ENCODE results near the gene GPR68. TPM values are rescaled to one million over a fixed set of nuclear protein-coding genes. Genes with fewer than 3 reads are reported as not detected.
"Not testable (repeated sequence)": the region's sequence is repeated elsewhere in the genome, so short reads cannot be mapped to it uniquely, and the experiment has no call there.

Gene GPR68
- total and polyA plus RNA-seq, 4 experiments from 2014 or later, result 3.0 to 10.8 (median 9.5) TPM

DNA sequence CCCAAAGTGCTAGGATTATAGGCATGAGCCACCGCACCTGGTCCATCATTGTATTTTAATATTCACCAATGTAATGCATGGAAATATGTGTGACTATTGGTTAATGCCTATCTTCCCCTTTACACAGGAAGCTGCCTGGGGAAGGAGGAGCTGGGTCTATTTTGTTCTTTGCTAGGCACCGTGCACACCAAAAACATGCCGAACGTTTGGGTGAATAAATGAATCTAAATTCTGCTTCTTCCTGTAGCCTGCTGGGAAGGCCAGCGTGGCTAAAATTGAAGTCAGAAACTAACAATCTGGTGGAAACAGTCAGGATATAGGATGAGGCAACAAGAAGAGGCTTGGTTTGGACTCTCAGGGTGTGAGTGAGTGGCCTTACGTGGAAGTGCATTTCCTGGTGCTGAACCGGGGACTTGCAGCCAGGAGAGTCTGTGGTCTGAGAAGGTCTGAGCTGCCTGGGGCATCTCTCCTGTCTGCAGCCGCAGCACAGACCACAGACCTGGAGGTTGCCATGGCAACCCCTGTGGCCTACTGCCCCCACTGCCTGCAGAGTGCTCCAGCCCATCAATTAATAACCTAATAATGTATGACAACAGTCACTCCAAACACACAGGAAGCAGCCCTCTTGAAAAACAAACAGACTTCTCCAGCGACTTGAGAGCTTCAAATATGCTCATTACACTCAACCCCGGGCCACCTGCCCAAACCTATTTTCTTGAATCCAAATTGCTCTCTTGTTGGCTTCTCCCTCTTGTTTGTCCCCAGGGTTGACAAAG is 5.5 kb upstream of the GPR68 start:
- peak overlapping the region; percentile 92 to 99 (median 97) for H3K27ac Mint-ChIP-seq
- Histone ChIP-seq H3K9me3 (ENCODE audit: control insufficient read depth in 1 of 2, low read length in 2 of 2) (no peaks in the 10 kb centered on the region), H3K27ac (ENCODE audit: low read depth, low read length) (peak overlapping the region; percentile 75), H3K27me3 (ENCODE audit: insufficient read depth, low read length) (no peaks in the 10 kb centered on the region), H3K4me3 (ENCODE audit: low read length in 2 of 2) (peak overlapping the region in 1 of 2 donors; percentile 25), H3K4me1 (ENCODE audit: insufficient read depth, low read length) (peaks cover 95% of the 10 kb centered on the region), H3K36me3 (ENCODE audit: insufficient read depth, low read length) (no peaks in the 10 kb centered on the region)
- H3K4me1 Mint-ChIP-seq, result peaks cover 64 to 90% (median 80%) of the 10 kb centered on the region in 4 donors
- intact Hi-C loops (cut with micrococcal nuclease), result loop anchor here (5.0 kb wide), 4 partner anchors 33 to 622 kb away; partner anchors contain the start of gene CCDC88C
- POLR2A ChIA-PET (ENCODE audit: partially characterized antibody), result interaction anchor here (0.7 to 21.6 kb wide), 18 partner anchors 6 to 190 kb away, joined by 3 to 963 read pairs (median 4); partner anchors contain the start of genes GPR68 and RPS6KA5
- H3K4me3 Mint-ChIP-seq, result peak overlapping the region; percentile 61 to 75 (median 68)
- DNase-seq, result peak; percentile 41 to 72 (median 53)
- H3K36me3 Mint-ChIP-seq, result peaks cover 12 to 20% of the 10 kb centered on the region in 2 donors
- peaks cover 0 to 18% (median 3%) of the 10 kb centered on the region in 8 donors for H3K9me3 Mint-ChIP-seq
- no peaks in the 10 kb centered on the region for H3K27me3 Mint-ChIP-seq
- CTCF ChIA-PET (ENCODE audit: partially characterized antibody), result interaction anchor here (0.9 to 4.8 kb wide), 10 partner anchors 9 to 346 kb away, joined by 3 to 38 read pairs (median 4); no protein-coding TSS in a partner anchor

DNA sequence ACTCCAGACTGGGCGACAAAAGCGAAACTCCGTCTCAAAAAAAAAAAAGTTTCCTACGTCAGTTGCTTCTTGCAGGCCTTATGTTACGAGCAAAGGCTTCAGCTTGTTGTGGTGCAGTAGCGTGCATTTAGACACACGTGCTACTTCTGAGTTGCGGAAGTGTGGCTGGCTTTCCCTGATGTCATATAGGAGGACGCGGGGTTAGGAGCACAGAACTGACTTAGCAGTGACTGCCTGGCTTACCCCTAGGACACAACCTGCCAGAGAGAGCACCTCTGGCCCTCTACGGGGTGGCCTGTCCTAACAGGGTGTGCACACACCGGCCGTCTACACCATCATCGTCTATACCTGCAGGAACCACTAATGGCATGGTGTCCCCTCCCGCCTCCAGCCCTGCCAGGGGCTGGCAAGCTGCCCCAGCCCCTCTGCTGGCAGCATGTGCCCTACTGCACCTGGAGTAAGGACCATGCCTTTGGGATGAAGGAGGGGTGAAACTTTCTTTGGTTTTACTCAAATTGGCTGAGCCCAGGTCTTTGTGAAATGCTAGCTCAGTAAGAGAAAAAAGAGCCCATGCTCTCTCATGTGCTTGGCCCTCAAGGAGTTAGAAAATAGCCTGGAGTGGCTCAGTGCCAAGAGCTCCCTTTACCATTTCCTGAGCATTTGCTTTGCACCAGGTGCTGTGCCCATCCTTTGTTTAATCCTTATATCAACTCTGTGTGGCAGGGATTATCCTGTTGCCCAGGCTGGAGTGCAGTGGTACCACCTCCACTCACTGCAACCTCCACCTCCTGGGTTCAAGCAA is 1.7 kb upstream of the GPR68 start:
- ChIA-PET CTCF (ENCODE audit: partially characterized antibody) (interaction anchor here (1.0 to 6.4 kb wide), 7 partner anchors 12 to 73 kb away, joined by 3 to 45 read pairs (median 5); no protein-coding TSS in a partner anchor), POLR2A (ENCODE audit: partially characterized antibody) (interaction anchor here (0.5 to 21.6 kb wide), 24 partner anchors 8 to 751 kb away, joined by 3 to 963 read pairs (median 4); partner anchors contain the start of genes CCDC88C, DGLUCY and PPP4R3A)
- Histone ChIP-seq H3K4me3 (ENCODE audit: low read length in 2 of 2) (no peak overlapping the region), H3K9me3 (ENCODE audit: control insufficient read depth in 1 of 2, low read length in 2 of 2) (no peaks in the 10 kb centered on the region), H3K4me1 (ENCODE audit: insufficient read depth, low read length) (peaks cover 95% of the 10 kb centered on the region), H3K27ac (ENCODE audit: low read depth, low read length) (peak overlapping the region; percentile 99), H3K27me3 (ENCODE audit: insufficient read depth, low read length) (no peaks in the 10 kb centered on the region), H3K36me3 (ENCODE audit: insufficient read depth, low read length) (no peaks in the 10 kb centered on the region)
- Mint-ChIP-seq H3K36me3 (peaks cover 14 to 35% of the 10 kb centered on the region in 2 donors), H3K27me3 (no peaks in the 10 kb centered on the region), H3K4me3 (peak overlapping the region; percentile 80 to 99 (median 92)), H3K9me3 (peaks cover 0 to 15% (median 3%) of the 10 kb centered on the region in 8 donors), H3K4me1 (peaks cover 67 to 98% (median 83%) of the 10 kb centered on the region in 4 donors), H3K27ac (peak overlapping the region; percentile 92 to 100 (median 99))
- DNase-seq, result peak; percentile 89 to 98 (median 94)
- intact Hi-C loops (cut with micrococcal nuclease), result loop anchor here (1.0 to 5.0 kb wide), 6 partner anchors 17 to 626 kb away; partner anchors contain the start of genes CCDC88C and RPS6KA5

DNA sequence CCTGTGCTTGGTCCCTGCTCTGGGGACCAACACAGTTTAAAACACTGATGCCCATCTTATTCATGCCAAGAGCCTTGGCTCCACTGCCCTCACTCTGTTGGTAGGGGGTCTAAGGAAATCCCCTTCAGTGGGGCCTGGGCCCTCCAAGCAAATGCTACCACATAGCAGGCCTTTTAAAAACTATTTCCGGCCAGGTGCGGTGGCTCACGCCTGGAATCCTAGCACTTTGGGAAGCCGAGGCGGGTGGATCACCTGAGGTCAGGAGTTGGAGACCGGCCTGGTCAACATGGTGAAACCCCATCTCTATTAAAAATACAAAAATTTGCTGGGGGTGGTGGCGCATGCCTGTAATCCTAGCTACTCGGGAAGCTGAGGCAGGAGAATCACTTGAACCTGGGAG is 1.1 kb upstream of the GPR68 start:
- peak overlapping the region; percentile 99 for H3K27ac ChIP-seq (ENCODE audit: low read depth, low read length)
- not testable (repeated sequence) for H3K9me3 ChIP-seq (ENCODE audit: control insufficient read depth in 1 of 2, low read length in 2 of 2); H3K27me3 Mint-ChIP-seq; H3K27me3 ChIP-seq (ENCODE audit: insufficient read depth, low read length); DNase-seq; H3K36me3 ChIP-seq (ENCODE audit: insufficient read depth, low read length)
- CTCF ChIA-PET (ENCODE audit: partially characterized antibody), result interaction anchor here (0.9 to 6.4 kb wide), 7 partner anchors 10 to 73 kb away, joined by 3 to 52 read pairs (median 4); no protein-coding TSS in a partner anchor
- intact Hi-C loops (cut with micrococcal nuclease), result loop anchor here (1.0 to 5.0 kb wide), 6 partner anchors 16 to 627 kb away; partner anchors contain the start of genes CCDC88C and RPS6KA5
- POLR2A ChIA-PET (ENCODE audit: partially characterized antibody), result interaction anchor here (0.7 to 21.6 kb wide), 28 partner anchors 8 to 627 kb away, joined by 3 to 963 read pairs (median 6); partner anchors contain the start of genes CCDC88C, DGLUCY and PPP4R3A
- Mint-ChIP-seq H3K4me3 (peak overlapping the region; percentile 80 to 99 (median 93)), H3K4me1 (peaks cover 68 to 98% (median 83%) of the 10 kb centered on the region in 4 donors), H3K27ac (peak overlapping the region; percentile 92 to 100 (median 99)), H3K9me3 (peaks cover 0 to 15% (median 3%) of the 10 kb centered on the region in 8 donors), H3K36me3 (peaks cover 15 to 37% of the 10 kb centered on the region in 2 donors)
- H3K4me1 ChIP-seq (ENCODE audit: insufficient read depth, low read length), result peaks cover 95% of the 10 kb centered on the region
- H3K4me3 ChIP-seq (ENCODE audit: low read length in 2 of 2), result peak overlapping the region; percentile 43 to 66

DNA sequence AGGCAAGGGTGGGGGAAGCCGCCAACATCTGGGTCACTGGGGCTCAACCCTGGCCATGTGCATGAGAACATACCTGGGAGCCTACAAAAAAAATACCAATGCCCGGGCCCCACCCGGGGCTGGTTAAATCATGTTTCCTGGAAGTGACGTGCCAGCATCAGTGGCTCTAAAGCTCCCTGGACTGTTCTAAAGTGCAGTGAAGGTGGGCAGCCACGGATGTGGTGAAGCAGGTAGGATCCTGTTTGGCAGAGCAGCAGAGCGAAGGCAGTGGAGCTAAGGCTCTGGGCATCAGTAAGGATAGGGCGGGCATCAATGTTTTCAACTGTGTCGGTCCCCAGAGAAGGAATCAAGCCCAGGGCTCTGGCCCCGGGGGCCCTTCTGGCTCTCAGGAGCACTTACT is 525 bp upstream of the GPR68 start:
- intact Hi-C loops (cut with micrococcal nuclease), result loop anchor here (5.0 kb wide), 3 partner anchors 53 to 627 kb away; partner anchors contain the start of gene CCDC88C
- Mint-ChIP-seq H3K4me3 (peak overlapping the region; percentile 91 to 99 (median 94)), H3K4me1 (peaks cover 66 to 98% (median 82%) of the 10 kb centered on the region in 4 donors), H3K27ac (peak overlapping the region; percentile 92 to 100 (median 99)), H3K36me3 (peaks cover 15 to 32% of the 10 kb centered on the region in 2 donors), H3K27me3 (no peaks in the 10 kb centered on the region), H3K9me3 (peaks cover 0 to 15% (median 3%) of the 10 kb centered on the region in 8 donors)
- H3K27me3 ChIP-seq (ENCODE audit: insufficient read depth, low read length), result no peaks in the 10 kb centered on the region
- H3K4me1 ChIP-seq (ENCODE audit: insufficient read depth, low read length), result peaks cover 95% of the 10 kb centered on the region
- H3K27ac ChIP-seq (ENCODE audit: low read depth, low read length), result peak overlapping the region; percentile 99
- ChIA-PET CTCF (ENCODE audit: partially characterized antibody) (interaction anchor here (0.9 to 6.4 kb wide), 10 partner anchors 11 to 70 kb away, joined by 3 to 52 read pairs (median 4); no protein-coding TSS in a partner anchor), POLR2A (ENCODE audit: partially characterized antibody) (interaction anchor here (0.9 to 21.6 kb wide), 27 partner anchors 9 to 627 kb away, joined by 3 to 963 read pairs (median 7); partner anchors contain the start of genes CCDC88C, DGLUCY, PPP4R3A and RPS6KA5)
- H3K9me3 ChIP-seq (ENCODE audit: control insufficient read depth in 1 of 2, low read length in 2 of 2), result no peaks in the 10 kb centered on the region
- peak overlapping the region; percentile 62 to 66 for H3K4me3 ChIP-seq (ENCODE audit: low read length in 2 of 2)
- peak; percentile 82 to 94 (median 87) for DNase-seq
- no peaks in the 10 kb centered on the region for H3K36me3 ChIP-seq (ENCODE audit: insufficient read depth, low read length)

DNA sequence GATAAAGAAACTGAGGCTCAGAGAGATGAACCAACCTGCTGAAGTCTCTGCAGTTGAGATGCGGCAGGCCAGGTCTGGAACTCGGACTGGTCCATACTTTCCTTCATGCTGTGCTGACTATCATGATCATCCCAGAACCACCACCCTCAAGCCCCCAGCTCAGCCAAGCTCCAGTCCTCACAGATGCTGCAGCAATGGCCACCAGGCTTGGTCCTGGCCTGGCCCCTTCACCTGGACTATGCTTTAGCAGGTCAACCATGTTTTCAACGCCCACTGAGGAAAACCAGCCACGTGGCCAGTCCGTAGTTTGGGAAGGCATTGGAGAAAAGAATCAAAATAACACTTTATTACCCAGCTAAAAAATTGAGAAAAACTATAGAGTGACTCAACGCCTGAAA is 1.4 kb downstream of the GPR68 start:
- peak overlapping the region; percentile 92 to 100 (median 99) for H3K27ac Mint-ChIP-seq

DNA sequence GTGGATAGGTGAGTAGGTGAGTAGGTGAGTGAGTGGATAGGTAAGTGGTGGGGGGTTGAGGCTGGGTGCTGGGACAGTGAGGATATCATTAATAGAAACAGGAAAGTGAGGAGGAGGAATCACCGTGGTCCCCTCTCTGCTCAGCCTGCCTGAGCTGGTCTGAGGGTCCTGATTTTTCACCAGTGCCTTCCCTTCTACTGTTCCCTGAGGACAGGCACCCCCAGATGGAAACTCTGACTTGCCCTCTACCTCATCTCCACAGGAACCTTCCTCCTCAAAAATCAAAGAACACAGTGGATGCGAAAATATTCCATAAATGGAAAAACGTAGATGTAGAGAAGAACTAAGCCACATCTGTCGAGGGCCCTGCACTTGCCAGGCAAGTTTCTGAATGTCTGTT is 1.9 kb downstream of the GPR68 start:
- peak overlapping the region; percentile 91 to 99 (median 94) for H3K4me3 Mint-ChIP-seq
- H3K27ac Mint-ChIP-seq, result peak overlapping the region; percentile 92 to 100 (median 99)
- peaks cover 71 to 100% (median 87%) of the 10 kb centered on the region in 4 donors for H3K4me1 Mint-ChIP-seq
- no peaks in the 10 kb centered on the region for H3K9me3 ChIP-seq (ENCODE audit: control insufficient read depth in 1 of 2, low read length in 2 of 2)
- no peaks in the 10 kb centered on the region for H3K36me3 ChIP-seq (ENCODE audit: insufficient read depth, low read length)
- ChIA-PET POLR2A (ENCODE audit: partially characterized antibody) (interaction anchor here (1.0 to 21.6 kb wide), 18 partner anchors 11 to 182 kb away, joined by 3 to 963 read pairs (median 10); partner anchors contain the start of genes CCDC88C and RPS6KA5), CTCF (ENCODE audit: partially characterized antibody) (interaction anchor here (0.9 to 6.4 kb wide), 8 partner anchors 14 to 75 kb away, joined by 3 to 52 read pairs (median 4); no protein-coding TSS in a partner anchor)
- peaks cover 21 to 40% of the 10 kb centered on the region in 2 donors for H3K36me3 Mint-ChIP-seq
- peak overlapping the region; percentile 99 for H3K27ac ChIP-seq (ENCODE audit: low read depth, low read length)
- intact Hi-C loops (cut with micrococcal nuclease), result loop anchor here (1.0 to 2.0 kb wide), 3 partner anchors 12 to 66 kb away; no protein-coding TSS in a partner anchor
- H3K27me3 ChIP-seq (ENCODE audit: insufficient read depth, low read length), result no peaks in the 10 kb centered on the region
- DNase-seq, result no peak
- no peaks in the 10 kb centered on the region for H3K27me3 Mint-ChIP-seq
- H3K4me1 ChIP-seq (ENCODE audit: insufficient read depth, low read length), result peaks cover 95% of the 10 kb centered on the region
- H3K4me3 ChIP-seq (ENCODE audit: low read length in 2 of 2), result peak overlapping the region; percentile 66 to 96
- H3K9me3 Mint-ChIP-seq, result peaks cover 0 to 13% (median 4%) of the 10 kb centered on the region in 8 donors

More for the DNA sequence above, 1.4 kb downstream of the GPR68 start:
- Histone ChIP-seq H3K36me3 (ENCODE audit: insufficient read depth, low read length) (no peaks in the 10 kb centered on the region), H3K4me3 (ENCODE audit: low read length in 2 of 2) (peak overlapping the region; percentile 66 to 96), H3K4me1 (ENCODE audit: insufficient read depth, low read length) (peaks cover 95% of the 10 kb centered on the region), H3K9me3 (ENCODE audit: control insufficient read depth in 1 of 2, low read length in 2 of 2) (no peaks in the 10 kb centered on the region), H3K27me3 (ENCODE audit: insufficient read depth, low read length) (no peaks in the 10 kb centered on the region), H3K27ac (ENCODE audit: low read depth, low read length) (peak overlapping the region; percentile 99)
- intact Hi-C loops (cut with micrococcal nuclease), result loop anchor here (1.0 to 2.0 kb wide), 3 partner anchors 11 to 66 kb away; no protein-coding TSS in a partner anchor
- Mint-ChIP-seq H3K27me3 (no peaks in the 10 kb centered on the region), H3K4me1 (peaks cover 71 to 100% (median 88%) of the 10 kb centered on the region in 4 donors), H3K4me3 (peak overlapping the region; percentile 91 to 99 (median 94)), H3K9me3 (peaks cover 0 to 17% (median 4%) of the 10 kb centered on the region in 8 donors), H3K36me3 (peaks cover 19 to 38% of the 10 kb centered on the region in 2 donors)
- POLR2A ChIA-PET (ENCODE audit: partially characterized antibody), result interaction anchor here (0.7 to 21.6 kb wide), 25 partner anchors 11 to 879 kb away, joined by 3 to 963 read pairs (median 6); partner anchors contain the start of genes CCDC88C, CPSF2, NDUFB1 and RPS6KA5
- DNase-seq, result no peak
- CTCF ChIA-PET (ENCODE audit: partially characterized antibody), result interaction anchor here (0.9 to 6.4 kb wide), 12 partner anchors 8 to 176 kb away, joined by 3 to 52 read pairs (median 4); no protein-coding TSS in a partner anchor
